ENCODE results near the gene RAB1A.

The RAB1A gene

DNA sequence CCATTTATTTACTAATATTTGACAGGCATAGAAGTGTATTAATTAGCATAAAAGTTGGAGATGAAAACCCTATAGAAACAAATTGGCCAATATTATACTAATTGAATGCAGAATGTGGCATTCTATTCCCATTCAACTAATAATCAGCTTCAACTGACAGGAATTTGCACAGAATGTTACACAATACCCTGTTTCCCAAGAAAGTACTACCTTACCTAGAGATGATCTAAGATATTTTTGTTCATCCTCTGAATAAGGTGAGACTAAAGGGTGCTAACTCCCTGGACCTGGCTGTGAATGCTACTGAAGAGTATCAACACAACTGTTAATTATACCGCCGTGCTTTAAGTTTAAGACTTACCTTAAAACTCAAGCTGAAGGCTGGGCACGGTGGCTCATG lies 44.8 kb downstream of the RAB1A start:
- no peak for DNase-seq

- no peak for DNase-seq
Measured at GRCh38 chr2:65081232-65081685, 48.6 kb downstream of the RAB1A start.

GRCh38 chr2:65079017-65079416 lies 50.9 kb downstream of the RAB1A start:
- DNase-seq = no peak

GRCh38 chr2:65077898-65078297 lies 52.0 kb downstream of the RAB1A start:
- DNase-seq = no peak

DNA sequence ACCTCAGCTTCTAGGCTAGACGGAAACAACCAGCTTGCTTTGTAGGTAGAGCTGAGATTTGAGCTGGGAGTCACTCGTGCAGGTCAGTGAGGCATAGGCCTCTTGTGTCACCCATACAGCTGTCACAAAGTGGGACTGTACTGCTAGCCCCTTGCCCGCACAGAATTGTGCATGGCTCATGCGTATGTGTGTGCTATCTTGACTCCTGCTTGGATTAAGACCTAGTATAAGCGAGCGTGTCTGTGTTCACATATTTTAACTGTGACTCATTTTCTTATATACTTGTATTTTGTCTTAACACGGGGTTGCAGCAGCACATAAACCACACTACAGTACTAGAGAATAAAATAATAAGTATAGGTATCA lies 53.6 kb downstream of the RAB1A start:
- DNase-seq = no peak

- DNase-seq = no peak
Measured at GRCh38 chr2:65075605-65076344, 54.1 kb downstream of the RAB1A start.

GRCh38 chr2:65075176-65075575 lies 54.7 kb downstream of the RAB1A start:
- DNase-seq = no peak

- no peak for DNase-seq
Measured at GRCh38 chr2:65073879-65074565, 55.9 kb downstream of the RAB1A start.

- DNase-seq = no peak
Measured at GRCh38 chr2:65072181-65072970, 57.5 kb downstream of the RAB1A start.

DNA sequence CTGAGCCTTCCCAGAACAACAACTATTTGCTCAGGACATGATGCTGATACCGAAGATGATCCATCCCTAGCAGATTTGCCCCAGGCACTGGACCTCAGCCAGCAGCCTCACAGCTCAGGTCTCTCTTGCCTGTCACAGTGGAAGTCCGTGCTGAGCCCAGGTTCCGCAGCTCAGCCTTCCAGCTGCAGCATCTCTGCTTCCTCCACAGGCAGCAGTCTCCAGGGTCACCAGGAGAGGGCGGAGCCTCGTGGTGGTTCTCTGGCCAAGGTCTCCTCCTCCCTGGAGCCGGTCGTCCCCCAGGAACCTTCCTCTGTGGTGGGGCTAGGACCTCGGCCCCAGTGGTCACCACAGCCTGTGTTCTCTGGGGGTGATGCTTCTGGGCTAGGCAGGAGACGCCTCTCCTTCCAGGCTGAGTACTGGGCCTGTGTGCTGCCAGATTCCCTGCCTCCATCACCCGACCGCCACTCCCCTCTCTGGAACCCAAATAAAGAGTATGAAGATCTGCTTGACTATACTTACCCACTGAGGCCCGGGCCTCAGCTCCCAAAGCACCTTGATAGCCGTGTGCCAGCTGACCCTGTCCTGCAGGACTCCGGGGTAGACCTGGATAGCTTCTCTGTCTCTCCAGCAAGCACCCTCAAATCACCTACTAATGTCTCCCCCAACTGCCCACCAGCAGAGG lies 58.3 kb downstream of the RAB1A start:
- no peak for DNase-seq

- DNase-seq = no peak
Measured at GRCh38 chr2:65070856-65071255, 59.0 kb downstream of the RAB1A start.

DNA sequence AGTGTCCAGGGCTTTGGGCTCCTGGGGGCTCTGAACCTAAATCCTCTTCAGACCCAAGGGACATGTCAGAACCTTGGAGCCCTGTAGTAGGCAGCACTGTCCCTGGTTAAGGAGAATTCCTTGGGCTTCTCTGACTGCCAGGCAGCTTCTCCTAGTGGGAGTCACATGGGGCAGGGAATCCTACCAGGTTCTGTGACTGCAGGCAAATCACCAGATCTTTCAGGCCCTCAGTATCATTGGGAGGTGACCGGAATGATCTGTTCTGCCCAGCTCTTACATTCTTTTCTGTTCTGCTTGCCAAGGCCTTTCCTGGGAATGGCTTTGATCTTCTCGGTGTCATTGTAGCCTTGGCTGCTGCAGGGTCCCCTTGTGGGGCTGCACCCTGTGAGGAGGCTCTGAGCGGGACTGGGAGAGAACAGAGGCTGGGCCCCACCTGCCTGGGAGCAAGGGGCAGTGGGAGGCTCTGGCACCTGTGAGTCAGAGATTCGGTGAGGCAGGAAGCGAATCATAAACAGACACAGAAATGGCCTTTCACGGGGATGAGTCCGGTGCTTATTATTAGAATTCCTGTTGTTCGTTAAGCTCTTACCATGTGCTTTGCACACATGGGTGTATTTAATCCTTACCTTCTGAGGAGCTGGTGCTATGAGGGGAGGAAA lies 59.6 kb downstream of the RAB1A start:
- peak in 1 of 2 experiments; percentile 24 for DNase-seq

- no peak for DNase-seq
Measured at GRCh38 chr2:65069439-65069824, 60.5 kb downstream of the RAB1A start.

- DNase-seq = no peak
Measured at GRCh38 chr2:65067806-65068553, 61.9 kb downstream of the RAB1A start.

GRCh38 chr2:65064728-65065552 lies 65.0 kb downstream of the RAB1A start:
- peak in 1 of 2 experiments; percentile 42 for DNase-seq

GRCh38 chr2:65062843-65063825 lies 66.8 kb downstream of the RAB1A start:
- no peak for DNase-seq

DNA sequence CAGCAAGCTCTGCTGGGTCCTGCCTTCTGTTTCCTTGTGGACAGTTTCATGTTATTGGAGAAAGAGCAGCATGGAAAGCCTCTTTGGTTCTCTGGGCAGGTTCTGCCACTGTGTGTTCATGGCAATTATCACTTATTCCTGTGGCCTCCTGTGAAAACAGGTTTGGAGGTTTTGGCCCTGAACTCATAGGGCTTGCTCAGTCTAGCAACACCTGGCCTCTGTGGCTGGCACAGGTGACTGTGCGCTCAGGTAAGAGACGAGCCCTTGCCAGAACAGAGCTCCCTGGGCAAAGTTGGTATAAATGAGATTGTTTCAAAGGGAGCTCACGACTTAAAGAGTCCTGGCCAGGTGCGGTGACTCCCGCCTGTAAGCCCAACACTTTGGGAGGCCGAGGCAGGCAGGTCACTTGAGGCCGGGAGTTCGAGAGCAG lies 68.0 kb downstream of the RAB1A start:
- no peak for DNase-seq

- DNase-seq = no peak
Measured at GRCh38 chr2:65061146-65061909, 68.6 kb downstream of the RAB1A start.

GRCh38 chr2:65059071-65059470 lies 70.8 kb downstream of the RAB1A start:
- DNase-seq = no peak

Measured in activated CD4-positive, alpha-beta T cell treated with anti-CD3 and anti-CD28 coated beads, Interleukin-2, amount 50 U/mL, for 48 hours (primary cell).